Peyer's patch (tissue), 4 donors: Measurements from ENCODE around the gene SF1. TPM values are rescaled to one million over a fixed set of nuclear protein-coding genes. Genes with fewer than 3 reads are reported as not detected.

ENCODE experiments used
- DNase-seq, 3 donors: peaks; one replicate each; pipeline ENCODE4 v3.0.0-alpha.2; 2017 to 2019
- H3K27ac ChIP-seq, 4 donors: fragments of 200-600 bp; sonication (generic); one replicate each; pipeline ENCODE4 v1.5.1; 2016 to 2019
- H3K27me3 ChIP-seq, 2 donors: fragments of 200-600 bp; sonication (generic); one replicate each; pipeline ENCODE4 v1.5.1; 2019
- H3K36me3 ChIP-seq, 3 donors: fragments of 200-600 bp; sonication (generic); one replicate each; pipeline ENCODE4 v1.5.1; 2016 to 2019
- H3K4me1 ChIP-seq, 4 donors: fragments of 200-600 bp; sonication (generic); one replicate each; pipeline ENCODE4 v1.5.1; 2016 to 2019
- H3K4me3 ChIP-seq, 4 donors: fragments of 200-600 bp; sonication (generic); 1 replicate in 3 of 4; 2 replicates in 1 of 4; pipeline ENCODE4 v1.5.1; 2016 to 2019; ENCODE audit warnings: mild to moderate bottlenecking in 1 of 4
- H3K9me3 ChIP-seq, 4 donors: fragments of 200-600 bp; sonication (generic); one replicate each; pipeline ENCODE4 v1.5.1; 2016 to 2019; ENCODE audit warnings: mild to moderate bottlenecking in 1 of 4
- CTCF ChIP-seq, 6 experiments: fragments of 450-650 bp in 4 of 6; fragments of 200-600 bp in 2 of 6; sonication (generic) in 1 of 6; IDR thresholded peaks; one replicate each; pipeline ENCODE4 v1.5.1; 2017 to 2019; ENCODE audit warnings: antibody characterized with exemption in 6 of 6, mild to moderate bottlenecking in 3 of 6, moderate library complexity in 1 of 6
- POLR2A ChIP-seq, 2 donors: fragments of 450-650 bp; IDR thresholded peaks; one replicate each; pipeline ENCODE4 v1.5.1; 2017; ENCODE audit warnings: antibody characterized with exemption in 2 of 2, mild to moderate bottlenecking in 2 of 2, moderate library complexity in 2 of 2
- total RNA-seq, 4 donors: library from RNA; depleted of rRNA; stranded (reverse); fragments of >200 nt; gene quantifications; one replicate each; pipeline ENCODE4 v1.1.0, GENCODE V29; 2016

SF1 gene, protein sequence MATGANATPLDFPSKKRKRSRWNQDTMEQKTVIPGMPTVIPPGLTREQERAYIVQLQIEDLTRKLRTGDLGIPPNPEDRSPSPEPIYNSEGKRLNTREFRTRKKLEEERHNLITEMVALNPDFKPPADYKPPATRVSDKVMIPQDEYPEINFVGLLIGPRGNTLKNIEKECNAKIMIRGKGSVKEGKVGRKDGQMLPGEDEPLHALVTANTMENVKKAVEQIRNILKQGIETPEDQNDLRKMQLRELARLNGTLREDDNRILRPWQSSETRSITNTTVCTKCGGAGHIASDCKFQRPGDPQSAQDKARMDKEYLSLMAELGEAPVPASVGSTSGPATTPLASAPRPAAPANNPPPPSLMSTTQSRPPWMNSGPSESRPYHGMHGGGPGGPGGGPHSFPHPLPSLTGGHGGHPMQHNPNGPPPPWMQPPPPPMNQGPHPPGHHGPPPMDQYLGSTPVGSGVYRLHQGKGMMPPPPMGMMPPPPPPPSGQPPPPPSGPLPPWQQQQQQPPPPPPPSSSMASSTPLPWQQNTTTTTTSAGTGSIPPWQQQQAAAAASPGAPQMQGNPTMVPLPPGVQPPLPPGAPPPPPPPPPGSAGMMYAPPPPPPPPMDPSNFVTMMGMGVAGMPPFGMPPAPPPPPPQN
- total RNA-seq, result 100 to 1,000 TPM; 247 to 621 (median 392) TPM

- peak; percentile 99 to 100 (median 99) for DNase-seq
- Histone ChIP-seq H3K4me3 (peak within 1 kb of the TSS; percentile 74 to 99 (median 98)), H3K9me3 (no peaks in the 10 kb centered on the region), H3K4me1 (peaks cover 0 to 25% (median 18%) of the 10 kb centered on the region in 4 donors), H3K27ac (peak within 1 kb of the TSS; percentile 98 to 100 (median 100)), H3K27me3 (no peaks in the 10 kb centered on the region), H3K36me3 (peaks cover 0 to 30% (median 0%) of the 10 kb centered on the region in 3 donors)
- TF ChIP-seq CTCF (IDR thresholded peaks at IDR 0.05), result peak in 5 of 6 experiments; percentile 6 to 40 (median 35)
- TF ChIP-seq POLR2A (IDR thresholded peaks at IDR 0.05), result peak; percentile 90 to 99
Observed at GRCh38 chr11:64778473-64779298, at the start of gene SF1. TSS of gene SF1 (minus strand) at chr11:64778542. CDS start at chr11:64778392, 150 bp downstream.

DNA sequence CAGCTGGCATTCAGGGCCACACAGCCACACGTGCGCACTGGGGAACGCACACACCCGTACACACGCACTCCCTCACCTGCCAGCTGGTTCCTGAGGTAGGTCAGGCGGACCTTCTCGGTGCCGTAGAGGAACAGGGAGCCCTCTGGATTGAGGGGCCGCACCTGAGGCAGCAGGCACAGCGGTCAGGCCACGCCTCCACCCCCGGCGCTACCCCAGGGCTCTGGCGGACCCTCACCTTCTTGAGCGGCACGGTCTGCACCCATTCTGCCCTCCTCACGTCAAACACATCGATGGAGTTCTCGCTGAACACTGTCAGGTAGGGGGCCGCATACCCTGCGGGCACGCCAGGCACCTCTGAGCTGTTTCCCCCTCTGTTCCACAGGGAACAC, 49.1 kb upstream of the SF1 start:
- Histone ChIP-seq H3K4me3 (no peak overlapping the region), H3K4me1 (no peaks in the 10 kb centered on the region), H3K27me3 (no peaks in the 10 kb centered on the region), H3K9me3 (no peaks in the 10 kb centered on the region), H3K27ac (no peak overlapping the region), H3K36me3 (peaks cover 0 to 57% (median 0%) of the 10 kb centered on the region in 3 donors)
- TF ChIP-seq POLR2A (IDR thresholded peaks at IDR 0.05) (no peak), CTCF (IDR thresholded peaks at IDR 0.05) (no peak)
- no peak for DNase-seq

- TF ChIP-seq CTCF (IDR thresholded peaks at IDR 0.05) (no peak), POLR2A (IDR thresholded peaks at IDR 0.05) (no peak)
- no peaks in the 10 kb centered on the region for H3K27me3 ChIP-seq
- DNase-seq, result no peak
- H3K4me3 ChIP-seq, result no peak overlapping the region
- H3K9me3 ChIP-seq, result no peaks in the 10 kb centered on the region
- H3K4me1 ChIP-seq, result no peaks in the 10 kb centered on the region
- peaks cover 0 to 51% (median 0%) of the 10 kb centered on the region in 3 donors for H3K36me3 ChIP-seq
- H3K27ac ChIP-seq, result no peak overlapping the region
Observed at GRCh38 chr11:64826578-64827450, 48.5 kb upstream of the SF1 start.

- no peak overlapping the region for H3K27ac ChIP-seq
- peaks cover 0 to 44% (median 0%) of the 10 kb centered on the region in 3 donors for H3K36me3 ChIP-seq
- no peak for DNase-seq
- no peaks in the 10 kb centered on the region for H3K27me3 ChIP-seq
- no peaks in the 10 kb centered on the region for H3K4me1 ChIP-seq
- no peak for TF ChIP-seq POLR2A (IDR thresholded peaks at IDR 0.05)
- TF ChIP-seq CTCF (IDR thresholded peaks at IDR 0.05), result no peak
- no peaks in the 10 kb centered on the region for H3K9me3 ChIP-seq
- H3K4me3 ChIP-seq, result no peak overlapping the region
Observed at GRCh38 chr11:64826062-64826461, 47.7 kb upstream of the SF1 start.
